Measurements from ENCODE around the gene OPN5.

The OPN5 gene

DNA sequence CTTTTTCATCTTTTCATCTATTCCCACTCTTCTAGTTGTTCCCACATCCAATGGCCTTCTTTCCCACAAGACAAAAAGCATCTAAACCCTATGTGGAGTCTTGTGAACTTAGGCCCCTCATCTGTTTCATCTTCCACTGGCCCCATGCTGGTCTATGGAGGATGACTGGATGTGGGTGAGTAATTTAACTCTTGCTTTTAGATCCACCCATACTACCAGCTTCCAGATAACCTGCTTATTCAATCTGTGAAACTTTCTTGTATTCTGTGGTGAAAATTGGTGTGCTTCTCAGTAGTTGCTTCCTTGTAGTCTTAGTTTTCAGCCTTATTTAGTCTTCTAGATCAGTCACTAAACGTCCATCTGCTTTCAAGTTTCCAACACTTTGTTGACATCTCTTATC, 64.9 kb downstream of the OPN5 start:
- DNase-seq (ENCODE audit: low read depth, low spot score): no peak
- no peak overlapping the region for H3K4me3 ChIP-seq (ENCODE audit: low read length)

DNA sequence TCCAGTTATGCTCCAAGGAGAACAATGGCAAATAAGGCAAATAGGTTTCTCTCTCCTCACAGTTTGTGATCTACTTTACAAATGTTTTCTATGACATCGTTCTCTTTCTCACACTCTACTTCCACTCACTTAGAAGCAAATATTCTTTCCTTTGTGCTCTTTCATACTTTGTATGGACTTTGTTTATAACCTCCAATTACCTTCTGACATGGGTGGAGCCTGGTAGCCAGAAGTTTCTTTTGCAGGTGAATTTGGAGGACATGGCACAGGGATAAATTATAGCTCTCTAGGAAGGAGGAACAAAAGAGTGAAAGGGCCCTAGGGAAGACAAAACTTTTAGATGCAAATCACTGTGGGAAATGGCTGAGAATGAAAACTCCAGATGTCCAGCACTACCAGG, 69.3 kb downstream of the OPN5 start:
- no peak for DNase-seq (ENCODE audit: low read depth, low spot score)
- no peak overlapping the region for H3K4me3 ChIP-seq (ENCODE audit: low read length)

DNA sequence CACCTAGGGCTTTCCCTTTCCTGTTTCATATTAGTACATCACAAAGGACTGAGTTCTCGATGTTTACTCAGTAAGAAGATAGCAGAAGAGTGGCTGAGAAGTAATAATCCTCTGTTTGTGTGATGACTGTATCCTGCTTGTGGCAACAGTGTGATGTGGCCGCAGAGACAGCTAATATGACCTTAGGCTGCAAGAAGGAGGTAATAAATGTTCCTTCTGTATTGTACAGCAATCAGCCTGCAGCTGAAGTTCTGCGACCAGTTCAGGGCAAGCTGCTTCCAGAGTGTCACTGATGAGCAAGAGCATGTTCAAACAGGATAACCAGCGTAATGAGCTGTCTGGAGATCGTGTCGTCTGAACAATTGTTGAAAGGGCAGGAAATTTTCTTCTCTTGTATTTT, 70.9 kb downstream of the OPN5 start:
- H3K4me3 ChIP-seq (ENCODE audit: low read length): no peak overlapping the region
- DNase-seq (ENCODE audit: low read depth, low spot score): no peak

DNA sequence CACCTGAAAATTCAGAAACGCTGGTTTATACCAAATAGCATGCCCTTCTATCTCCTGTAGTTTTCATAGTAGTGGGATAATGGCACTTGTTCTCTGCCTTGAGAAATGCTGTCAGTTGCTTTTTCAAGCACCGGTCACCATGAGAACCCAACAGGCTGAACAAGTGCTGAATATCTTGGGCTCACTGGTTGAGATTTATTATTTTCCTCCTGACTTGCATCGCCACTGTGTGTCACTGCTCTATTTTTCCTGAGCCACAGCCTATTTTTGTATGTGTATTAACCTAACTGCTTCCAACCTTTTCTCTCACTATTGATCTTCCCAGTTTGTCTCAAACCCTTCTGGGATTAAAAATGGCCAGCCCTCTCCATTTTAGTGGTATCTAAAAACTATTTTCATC, 71.9 kb downstream of the OPN5 start:
- DNase-seq (ENCODE audit: low read depth, low spot score): no peak

DNA sequence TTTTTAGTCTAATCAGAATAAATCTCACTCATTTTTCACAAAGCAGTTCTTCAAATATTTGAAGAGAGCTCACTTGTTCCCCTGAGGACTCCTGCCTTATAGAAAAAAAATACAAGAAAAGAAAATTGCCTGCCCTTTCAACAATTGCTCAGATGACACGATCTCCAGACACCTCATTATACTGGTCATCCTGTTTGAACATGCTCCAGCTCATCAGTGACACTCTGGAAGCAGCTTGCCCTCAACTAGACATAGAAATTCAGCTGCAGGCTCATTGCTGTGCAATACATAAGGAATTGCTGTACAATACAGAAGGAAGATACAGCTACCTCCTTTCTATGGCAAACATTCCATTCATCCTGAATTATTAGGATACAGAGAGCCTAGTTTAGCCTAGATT, 73.1 kb downstream of the OPN5 start:
- no peak overlapping the region for H3K4me3 ChIP-seq (ENCODE audit: low read length)
- no peak for DNase-seq (ENCODE audit: low read depth, low spot score)

More for the DNA sequence above, 71.9 kb downstream of the OPN5 start:
- H3K4me3 ChIP-seq (ENCODE audit: low read length): no peak overlapping the region

DNA sequence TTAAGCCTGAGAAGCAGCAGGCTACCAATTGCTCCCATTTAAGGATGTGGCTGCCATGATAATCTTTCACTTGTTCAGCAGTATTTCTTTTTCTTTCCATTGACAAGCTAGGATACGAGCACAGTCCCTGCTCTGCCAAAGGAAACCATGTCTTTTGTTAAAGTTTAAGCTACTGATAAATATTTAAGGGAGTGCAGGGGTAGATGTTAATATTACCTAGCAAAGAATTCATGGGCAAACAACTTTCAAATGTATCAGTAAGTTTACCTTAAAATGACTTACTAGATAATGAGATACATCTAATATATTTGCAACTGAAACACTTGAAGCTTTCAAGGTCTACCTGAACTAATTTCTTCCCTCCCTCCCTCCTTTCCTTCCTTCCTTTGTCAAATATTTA, 77.3 kb downstream of the OPN5 start:
- no peak overlapping the region for H3K4me3 ChIP-seq (ENCODE audit: low read length)
- no peak for DNase-seq (ENCODE audit: low read depth, low spot score)

DNA sequence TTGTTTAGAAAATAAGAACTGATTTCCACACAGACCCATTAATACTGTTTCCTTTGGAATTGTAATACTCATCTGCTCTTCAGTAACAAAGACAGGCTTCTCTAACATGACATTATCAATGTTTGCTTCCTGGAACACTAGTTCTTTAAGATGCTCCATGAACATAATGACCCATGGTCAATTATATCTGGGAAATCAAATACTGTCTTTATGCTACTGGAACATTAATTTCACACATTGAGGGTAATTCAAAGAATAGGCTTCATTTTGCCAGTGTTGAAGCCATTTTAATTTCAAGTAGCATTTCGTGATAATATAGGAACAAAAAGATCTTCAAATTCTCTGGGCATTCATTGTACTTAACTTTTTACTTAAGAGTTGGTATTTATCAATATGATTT, 80.9 kb downstream of the OPN5 start:
- DNase-seq (ENCODE audit: low read depth, low spot score): no peak
- no peak overlapping the region for H3K4me3 ChIP-seq (ENCODE audit: low read length)

DNA sequence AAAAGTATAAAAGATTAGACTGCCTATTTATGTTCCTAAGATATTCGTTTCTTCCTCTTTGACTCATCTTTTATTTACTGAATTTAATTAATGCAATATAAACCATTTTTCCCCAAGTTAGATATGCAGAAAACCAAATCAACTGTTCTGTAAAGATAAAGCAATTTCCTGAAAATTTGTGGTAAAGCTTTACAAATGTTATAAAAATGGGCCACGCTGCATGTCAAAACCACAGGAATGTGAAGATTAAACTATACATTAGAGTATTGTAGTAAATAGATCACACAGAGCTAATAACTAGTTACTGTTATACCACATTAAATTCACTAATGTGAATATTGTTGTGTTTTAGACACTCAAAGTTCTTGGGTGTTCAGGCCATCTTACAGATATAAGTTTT, 83.4 kb downstream of the OPN5 start:
- H3K4me3 ChIP-seq (ENCODE audit: low read length): no peak overlapping the region
- no peak for DNase-seq (ENCODE audit: low read depth, low spot score)

DNA sequence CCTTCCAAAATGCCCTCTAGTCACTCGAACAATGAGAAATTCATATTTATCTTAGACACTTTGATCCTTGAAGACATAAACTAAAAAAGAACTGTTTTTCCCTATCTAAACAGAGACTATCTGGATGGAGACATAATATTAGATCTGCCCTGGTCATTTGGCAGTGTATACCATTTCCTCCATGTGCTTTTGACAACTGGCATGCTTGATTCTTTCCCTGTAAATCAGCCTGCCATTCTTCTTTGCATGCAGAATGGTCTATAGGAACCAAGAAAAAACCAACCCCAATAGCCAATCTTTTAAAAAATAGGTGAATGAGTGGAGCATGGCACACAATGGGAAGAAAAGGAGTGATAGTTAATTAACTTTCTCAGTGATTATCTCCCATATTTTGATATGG, 93.8 kb downstream of the OPN5 start:
- DNase-seq (ENCODE audit: low read depth, low spot score): no peak

More for the DNA sequence above, 93.8 kb downstream of the OPN5 start:
- H3K4me3 ChIP-seq (ENCODE audit: low read length): no peak overlapping the region

All from Jurkat, Clone E6-1 (cell line).